HG03280 (cell line): ENCODE data around the gene VPS13D.
"Not testable (repeated sequence)": the region's sequence is repeated elsewhere in the genome, so short reads cannot be mapped to it uniquely, and the experiment has no call there.

Experiments used
- ATAC-seq: cut with Tn5 transposase; IDR thresholded peaks from one replicate; pipeline ENCODE4 v1.9.1; 2021; ENCODE audit warnings: mild to moderate bottlenecking, moderate library complexity; ENCODE audit not compliant: unreplicated experiment

Gene VPS13D

DNA sequence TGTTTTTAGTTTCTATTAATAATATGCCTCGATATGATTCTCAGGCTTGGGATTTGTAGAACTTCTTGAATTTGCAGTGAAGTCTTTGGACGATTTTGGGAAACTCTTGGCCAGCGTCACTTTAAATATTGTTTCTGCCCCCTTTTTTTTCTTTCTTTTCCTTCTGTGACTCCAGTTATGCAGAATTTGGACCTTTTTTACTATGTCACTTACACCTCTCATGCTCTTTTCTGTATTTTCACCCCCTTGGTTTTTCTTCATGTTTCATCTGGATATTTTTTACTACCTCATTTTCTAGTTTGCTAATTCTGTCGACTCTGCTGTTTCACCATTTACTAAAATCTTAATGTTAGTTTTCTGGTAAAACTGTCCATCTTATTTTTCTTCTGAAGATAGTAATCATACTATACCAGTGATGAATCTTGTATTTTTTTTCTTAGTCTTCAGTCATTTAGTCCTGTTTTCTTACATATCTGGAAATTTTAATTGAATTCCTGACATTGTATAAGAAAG, 214.6 kb downstream of the VPS13D start:
- no peak for ATAC-seq

DNA sequence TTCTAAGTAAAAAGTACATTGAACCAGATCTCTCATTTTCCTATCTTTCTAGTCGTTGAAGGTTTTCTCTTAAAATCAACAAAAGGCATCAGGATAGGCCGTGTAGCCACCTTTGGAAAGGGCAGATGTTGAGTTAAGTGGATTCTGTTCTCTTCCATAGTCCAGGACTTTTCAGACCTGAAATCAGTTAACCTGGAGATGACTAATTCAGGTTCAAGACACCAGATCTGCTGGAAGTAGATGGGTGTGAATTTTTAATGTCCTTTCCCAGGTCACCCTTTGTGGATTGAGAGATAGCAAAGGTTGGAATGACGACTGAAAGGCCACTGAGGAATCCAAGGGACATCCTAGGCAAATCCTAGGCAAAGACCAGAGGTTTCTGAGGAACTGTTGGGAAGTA, 215.4 kb downstream of the VPS13D start:
- ATAC-seq: no peak

DNA sequence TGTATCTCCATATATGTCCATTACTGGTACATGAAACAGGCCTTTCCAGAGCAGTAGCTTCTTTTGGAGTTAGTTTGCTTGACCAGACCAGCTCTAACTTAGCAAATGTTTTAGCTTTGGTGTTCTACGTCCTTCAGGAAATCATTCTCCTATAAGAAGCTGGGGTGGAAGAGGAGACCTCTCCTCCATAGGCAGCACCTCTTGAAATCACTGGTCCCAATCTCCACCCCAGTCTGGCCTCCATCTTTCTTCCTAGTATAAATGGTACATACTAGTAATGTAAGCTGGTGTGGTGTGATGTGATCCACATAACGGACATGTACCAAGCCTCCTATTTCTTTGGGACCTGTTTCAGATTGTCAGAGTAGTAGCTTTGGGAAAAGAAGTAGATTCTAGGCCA, 216.8 kb downstream of the VPS13D start:
- ATAC-seq: no peak

DNA sequence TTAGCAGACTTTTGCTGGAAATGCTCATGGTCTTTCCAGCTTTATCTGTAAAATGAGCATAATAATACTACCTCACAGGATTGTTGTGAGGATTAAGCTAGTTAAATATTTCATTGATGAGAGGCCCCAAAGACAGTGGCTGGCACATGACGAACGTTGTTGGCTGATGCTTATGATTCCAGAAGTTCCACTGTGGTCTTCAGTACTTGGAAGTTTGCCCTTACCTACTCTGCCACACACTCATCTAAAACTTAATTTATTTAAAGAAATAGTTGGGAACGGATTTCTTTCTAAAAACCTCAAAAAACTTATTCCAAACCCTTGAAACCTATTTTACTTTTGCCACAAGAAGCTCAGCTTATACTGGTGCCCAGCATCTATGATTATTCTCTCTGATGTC, 217.5 kb downstream of the VPS13D start:
- no peak for ATAC-seq

DNA sequence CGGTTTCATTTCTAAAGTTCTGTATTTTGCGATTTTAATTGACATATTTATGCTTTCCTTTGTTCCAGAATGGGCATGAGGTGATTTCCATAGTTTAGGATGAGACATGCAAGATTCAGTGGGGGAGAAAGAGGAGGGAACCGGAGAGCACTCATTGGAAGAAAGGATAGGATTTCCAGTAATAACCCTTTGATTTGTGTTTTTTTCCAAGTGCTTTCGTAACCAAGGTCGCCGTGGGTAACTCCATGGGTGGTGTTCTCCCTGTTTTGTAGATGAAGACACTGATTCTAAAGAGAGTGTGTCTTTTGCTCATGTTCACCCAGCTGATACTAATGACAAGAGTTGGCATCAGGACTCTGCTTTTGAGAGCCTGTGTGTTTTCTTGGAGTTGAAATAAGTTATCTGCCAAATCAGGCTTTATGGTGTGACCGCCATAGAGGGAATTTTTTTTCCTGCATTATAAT, 218.1 kb downstream of the VPS13D start:
- ATAC-seq: no peak

DNA sequence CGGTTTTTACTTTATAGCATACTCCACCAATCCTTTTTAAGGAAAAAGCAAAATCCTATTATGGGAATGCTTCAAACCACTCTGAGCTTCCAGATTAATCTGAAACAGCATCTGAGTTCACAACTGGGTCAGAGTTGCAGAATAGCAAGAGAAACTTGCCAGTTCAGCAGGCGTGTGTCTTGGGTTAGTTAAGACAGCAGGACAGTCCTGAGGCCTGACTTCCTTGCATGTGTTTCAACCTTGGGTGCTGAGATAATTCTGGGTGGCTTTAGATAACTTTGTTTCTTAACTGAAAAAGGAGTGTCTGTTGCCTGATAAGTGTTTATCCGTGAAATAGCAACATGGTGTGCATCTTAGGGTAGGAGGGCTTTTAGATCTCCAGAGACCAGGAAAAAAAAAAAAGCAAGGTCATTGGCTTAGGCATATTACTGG, 218.9 kb downstream of the VPS13D start:
- ATAC-seq: no peak

DNA sequence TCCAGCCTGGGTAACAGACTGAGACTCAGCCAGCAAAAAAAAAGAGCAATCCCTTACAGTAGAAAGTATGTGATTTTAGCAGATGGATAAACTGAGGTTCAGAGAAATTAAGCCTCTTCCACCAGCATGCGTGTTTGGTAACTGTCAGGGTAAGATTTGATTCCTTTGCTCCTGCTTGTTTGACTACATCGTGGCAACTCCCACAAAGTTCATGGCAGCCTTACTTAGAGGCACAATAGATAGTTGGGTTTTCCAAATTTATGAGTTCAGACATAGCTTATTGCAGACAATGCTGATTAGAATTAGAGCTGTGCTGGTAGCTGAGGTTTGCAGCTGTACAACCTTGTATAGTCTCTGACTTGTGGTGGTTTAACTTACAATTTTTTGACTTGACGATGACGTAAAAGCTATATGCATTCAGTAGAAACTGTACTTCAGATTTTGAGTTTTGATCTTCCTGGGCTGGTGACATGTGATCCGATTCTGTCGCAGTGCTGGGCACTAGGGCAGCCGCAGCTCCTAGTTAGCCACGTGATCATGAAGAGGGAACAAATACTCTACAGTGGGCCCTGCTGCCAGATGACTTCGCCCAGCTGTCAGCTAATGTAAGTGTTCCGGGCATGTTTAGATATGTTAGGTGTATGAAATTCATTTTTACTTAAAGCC, 220.4 kb downstream of the VPS13D start:
- ATAC-seq: no peak

DNA sequence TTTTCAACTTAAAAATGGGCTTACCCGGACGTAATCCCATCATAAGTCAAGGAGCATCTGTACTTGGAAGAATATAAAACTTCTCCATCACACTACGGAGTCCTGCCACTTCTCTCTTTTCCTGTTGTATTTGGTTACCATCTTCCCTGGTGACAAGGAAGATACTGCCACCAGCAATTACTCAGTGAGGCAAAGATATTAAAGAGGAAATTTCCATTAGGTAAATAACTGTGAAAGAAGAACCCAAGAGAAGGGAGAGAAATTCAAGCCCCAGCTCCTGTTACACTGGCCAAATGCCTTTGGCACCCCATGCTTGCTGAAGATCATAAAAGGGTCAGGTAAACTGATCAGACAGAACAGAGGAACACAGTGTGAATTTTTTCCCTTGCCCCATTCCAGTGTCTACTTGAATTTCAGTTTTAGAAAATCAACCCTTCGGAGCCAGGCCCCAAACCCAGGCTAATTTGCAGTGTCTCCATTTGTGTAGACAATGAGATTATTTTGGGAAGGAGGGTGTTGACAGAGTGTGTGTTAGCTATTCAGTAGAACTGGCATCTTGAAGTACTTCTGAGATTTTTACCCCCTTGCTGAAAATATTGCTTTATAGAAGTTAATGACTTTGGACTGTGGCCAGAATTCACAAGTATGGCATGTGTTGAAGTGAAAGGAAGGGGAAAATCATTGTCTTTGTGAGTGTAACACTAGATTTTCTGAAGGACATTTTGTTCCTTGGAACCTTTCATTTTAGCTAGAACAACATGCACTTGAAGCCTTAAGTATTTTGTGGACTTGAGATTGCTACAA, 221.1 kb downstream of the VPS13D start:
- no peak for ATAC-seq

DNA sequence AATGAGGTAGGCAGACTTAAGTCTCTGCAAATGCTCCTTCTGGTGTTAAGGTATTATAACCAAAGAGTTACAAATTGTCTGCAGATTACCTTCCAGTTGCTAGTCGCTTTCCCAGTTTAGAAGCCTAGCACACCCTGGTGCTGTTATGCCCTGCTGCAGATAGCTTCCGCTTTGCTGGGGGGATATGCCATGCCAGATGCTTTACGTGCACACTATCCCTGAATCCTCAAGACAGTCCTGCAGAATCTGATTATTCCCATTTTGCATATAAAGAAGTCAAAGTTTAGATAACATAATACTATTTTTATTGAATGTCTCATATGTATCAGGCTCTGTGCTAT, 221.7 kb downstream of the VPS13D start:
- no peak for ATAC-seq

DNA sequence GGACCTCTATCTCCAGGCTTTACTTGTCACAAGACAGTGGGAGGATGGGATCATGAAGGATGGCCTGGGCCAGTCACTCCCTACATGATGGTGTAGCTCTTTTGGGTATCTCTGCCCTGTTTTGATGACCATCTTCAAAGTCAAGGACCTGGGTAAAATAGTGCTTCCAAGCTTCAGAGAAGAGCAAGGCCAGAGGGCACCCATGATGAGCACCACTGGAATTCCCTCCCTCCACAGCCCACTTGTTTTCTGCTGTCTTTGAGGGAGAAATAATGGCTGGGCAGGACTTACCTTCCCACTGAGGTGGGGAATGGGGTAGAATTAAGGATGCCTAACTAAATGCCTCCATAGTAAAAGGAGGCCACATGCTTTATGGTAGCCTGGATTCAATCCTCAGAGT, 222.4 kb downstream of the VPS13D start:
- ATAC-seq: no peak

DNA sequence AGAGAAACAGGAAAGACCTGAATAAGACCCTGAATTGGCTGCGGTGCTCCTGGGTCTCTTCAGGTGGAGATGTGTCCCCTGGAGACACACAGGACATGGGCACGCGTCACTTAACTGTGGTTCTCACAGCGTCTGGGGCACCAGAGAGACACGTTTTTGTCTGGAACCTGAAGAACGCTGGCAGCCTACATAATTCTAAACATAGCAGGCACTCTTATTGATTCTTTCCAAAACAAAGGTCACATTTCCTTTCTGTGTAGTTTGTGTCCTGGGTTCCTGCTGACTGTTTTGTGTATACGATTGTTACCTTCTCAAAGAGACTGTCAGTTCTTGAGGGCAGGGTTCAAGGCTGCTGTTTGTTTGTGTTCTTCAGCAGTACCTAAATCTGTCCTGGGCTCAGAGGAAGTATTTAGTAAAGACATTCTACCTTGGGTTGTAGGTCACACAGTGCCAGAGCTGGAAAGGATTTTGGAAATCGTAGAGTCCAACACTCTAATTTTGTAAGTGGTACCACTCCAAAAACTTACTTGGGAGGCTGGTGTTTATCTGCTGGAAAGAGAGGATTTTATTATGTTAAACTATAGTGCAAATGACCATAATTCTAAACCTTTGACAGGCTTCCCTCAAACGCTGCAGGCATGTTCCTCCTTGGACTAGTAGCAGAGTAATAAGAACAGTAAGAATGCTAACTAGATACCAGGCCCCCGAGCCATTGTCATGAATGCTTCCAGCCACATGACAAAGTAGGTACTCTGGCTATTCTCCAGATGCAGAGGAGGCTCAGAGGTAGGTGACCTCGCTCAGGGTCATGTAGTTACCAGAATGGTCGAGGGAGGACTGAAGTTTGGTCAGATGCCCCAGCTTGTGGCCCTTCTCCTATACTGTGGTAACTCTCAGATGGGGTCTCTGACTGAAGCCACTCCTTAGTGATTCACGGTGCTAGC, 223.8 kb downstream of the VPS13D start:
- ATAC-seq: no peak

DNA sequence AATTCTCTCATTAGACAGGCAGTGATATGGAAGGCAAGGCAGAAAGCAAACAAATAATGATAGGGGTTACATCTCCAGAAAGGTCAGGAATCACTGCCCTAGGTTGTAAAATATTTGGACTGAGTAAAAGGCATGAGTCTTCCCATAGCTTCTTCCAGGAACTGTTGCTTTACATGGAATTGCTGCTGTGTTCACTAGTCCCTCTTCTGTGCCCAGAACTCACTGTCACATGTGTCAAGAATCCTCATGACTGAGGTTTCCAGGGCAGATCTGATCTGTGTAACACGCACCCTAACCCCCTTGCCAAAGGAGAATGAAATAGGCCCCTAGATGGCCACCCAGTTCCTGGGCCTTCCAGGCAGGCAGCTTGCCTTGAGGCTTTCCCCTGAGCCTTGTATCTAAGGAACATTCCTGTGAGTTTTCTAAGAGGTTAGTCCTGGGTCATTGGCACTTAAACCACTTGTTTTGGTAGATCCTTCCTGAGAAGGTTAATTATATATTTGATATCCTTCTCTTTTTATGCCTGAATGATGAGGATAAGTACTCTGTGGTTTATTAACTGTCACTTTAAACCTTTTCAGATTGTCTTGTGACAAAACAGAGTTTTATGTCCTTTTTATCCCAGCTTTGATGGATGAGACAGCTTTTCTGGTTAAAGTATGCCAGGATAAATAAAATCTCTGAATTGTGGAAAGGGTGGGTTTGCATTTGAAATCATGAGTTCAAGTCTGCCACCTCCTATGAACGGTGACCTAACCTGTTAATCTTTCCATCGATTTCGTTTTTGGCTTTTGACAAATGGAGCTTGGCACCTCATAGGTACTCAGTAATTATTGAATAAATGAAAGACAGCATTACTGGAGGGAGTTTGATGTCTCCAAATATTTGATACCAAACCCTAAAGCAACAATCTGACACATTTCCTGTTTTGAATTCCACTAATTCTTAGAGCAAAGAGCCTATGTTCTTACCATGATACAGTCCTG, 224.9 kb downstream of the VPS13D start:
- ATAC-seq: no peak

DNA sequence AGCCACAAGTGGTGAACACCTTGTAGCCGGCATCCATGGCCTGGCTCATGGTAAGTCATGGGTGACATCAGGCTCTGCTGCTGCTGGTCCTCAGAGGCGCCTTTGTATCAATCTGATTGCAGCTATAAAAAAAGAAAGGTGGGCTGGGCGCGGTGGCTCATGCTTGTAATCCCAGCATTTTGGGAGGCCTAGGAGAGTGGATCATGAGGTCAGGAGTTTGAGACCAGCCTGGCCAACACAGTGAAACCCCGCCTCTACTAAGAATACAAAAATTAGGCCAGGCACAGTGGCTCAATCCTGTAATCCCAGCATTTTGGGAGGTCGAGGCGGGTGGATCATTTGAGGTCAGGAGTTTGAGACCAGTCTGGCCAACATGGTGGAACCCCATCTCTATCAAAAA, 226.3 kb downstream of the VPS13D start:
- ATAC-seq: not testable (repeated sequence)

DNA sequence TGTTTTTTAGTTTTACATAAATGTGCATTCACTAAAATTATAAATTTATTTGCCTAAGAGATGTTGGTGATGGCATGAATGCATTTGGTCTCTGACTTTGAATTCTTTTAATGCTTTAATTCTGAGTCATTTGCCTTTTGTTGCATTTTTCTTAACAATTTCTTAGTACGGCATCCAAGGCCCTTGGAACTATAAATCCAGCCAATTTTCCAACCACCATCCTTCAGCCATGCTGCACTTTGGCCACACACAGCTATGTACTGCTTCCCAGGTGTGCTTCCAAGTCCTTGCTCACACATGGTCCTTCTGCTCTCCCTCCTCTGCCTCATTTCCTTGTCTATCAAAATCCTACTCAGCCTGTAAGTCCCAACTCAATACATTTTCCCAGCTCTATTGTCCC, 227.1 kb downstream of the VPS13D start:
- ATAC-seq: no peak

DNA sequence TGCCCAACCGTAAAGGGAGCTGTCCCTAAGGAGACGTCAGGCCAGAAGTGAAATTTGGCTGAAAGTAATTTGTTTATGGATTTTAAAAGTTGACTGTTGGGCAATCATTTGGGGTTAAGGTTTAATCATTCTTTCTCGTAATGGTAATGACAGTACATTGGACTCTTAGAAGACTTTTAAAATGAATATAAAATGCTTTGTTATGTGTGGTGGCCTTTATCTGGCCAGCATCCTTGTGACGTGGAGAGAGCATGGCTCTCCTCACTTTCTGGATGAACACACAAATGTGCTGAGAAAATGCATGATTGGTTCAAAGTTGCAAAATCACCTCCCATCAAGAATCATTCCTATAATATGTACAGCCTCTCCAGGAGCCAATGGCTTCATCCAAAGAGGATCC, 227.9 kb downstream of the VPS13D start:
- no peak for ATAC-seq

DNA sequence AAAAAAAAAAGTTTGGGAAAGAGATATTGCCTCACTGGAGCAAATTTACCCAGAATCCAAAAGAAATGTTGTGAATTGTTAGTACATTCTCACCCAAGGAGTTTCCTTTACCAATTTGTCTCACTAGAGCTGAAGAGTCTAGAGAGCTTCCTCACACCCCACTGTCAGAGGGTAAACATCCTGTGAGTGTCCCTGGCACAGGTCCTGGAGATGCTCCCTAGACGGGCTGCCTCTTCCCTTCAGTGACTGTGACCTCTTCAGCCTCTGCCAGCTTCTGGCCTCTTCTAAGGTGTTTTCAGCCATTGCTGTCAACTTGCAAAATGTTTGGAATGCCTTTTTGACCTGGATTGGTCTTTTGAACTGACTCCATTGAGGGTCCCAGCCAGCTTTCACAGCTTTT, 228.7 kb downstream of the VPS13D start:
- ATAC-seq: no peak

DNA sequence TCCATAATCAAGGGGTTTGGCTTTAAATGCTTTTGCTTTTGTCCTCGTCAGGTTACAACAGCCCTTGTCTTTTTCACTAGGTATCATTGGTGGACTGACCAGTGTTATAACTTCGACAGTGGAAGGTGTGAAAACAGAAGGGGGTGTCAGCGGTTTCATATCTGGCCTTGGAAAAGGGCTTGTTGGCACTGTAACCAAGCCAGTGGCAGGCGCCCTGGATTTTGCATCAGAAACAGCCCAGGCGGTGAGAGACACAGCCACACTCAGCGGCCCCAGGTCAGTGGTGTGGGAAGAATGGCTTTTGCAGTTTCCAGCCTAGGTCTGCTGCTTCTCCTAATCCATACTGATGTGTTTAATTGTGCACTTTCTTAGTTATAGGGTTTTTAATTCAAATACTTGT, 230.3 kb downstream of the VPS13D start:
- ATAC-seq: no peak

DNA sequence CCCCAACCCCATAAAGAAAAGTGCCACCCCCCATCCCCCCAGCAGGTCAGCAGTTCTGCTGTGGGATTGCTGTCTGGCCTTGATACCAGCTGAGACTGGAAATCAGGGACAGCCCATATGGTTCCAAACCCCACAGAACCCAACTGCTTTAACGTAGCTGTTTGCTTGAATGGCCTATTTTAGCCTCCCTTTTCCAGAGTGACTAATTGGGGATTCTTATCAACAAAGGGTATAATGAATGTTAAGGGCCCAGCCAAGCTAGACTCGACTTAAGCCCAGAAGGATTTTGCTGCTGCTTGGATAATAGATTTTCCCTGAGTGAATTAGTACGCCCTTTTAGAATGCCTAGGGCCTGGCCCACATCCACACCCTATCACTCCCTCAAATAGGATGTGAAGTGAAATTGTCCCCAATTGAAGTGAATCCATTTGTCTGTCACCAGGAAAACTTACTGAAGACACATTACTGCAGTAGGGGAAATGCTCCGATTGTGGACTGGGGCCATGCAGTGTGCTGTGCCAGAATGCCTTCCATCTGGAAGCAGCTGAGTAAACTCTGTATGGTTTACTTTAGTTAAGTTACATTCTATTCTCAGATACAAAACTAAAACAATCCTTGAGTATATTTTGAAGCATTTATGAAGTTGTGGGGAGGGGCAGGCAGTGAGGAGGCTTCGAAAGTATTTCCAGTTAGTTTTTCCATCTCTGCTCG, 231.2 kb downstream of the VPS13D start:
- ATAC-seq: no peak

DNA sequence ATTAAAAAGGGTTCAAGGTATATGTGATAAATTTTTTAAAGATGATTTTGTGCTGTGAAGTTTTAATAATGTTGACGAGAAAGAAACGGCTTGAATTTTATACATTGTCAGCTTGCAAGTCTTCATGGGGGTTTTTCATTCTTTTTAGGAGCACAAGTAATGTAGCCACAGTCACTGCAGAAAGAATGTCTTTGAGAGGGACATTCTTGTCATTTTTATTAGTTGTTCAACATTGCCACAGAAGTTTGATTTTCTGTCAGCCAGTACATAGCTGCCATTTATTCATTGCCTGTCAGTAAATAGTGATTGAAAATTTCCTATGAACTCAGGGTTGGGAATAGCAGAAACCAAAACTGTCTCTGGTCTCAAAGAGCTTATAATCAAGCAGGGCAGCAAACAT, 231.9 kb downstream of the VPS13D start:
- ATAC-seq: no peak
